Ecto neural progenitor cell (in vitro differentiated cells): ENCODE data around the gene CARM1.
"Not testable (repeated sequence)": the region's sequence is repeated elsewhere in the genome, so short reads cannot be mapped to it uniquely, and the experiment has no call there.

ENCODE experiments used
- DNase-seq: peaks from one replicate; pipeline ENCODE4 v3.0.0-alpha.2; 2018; ENCODE audit warnings: low spot score

Gene CARM1

DNA sequence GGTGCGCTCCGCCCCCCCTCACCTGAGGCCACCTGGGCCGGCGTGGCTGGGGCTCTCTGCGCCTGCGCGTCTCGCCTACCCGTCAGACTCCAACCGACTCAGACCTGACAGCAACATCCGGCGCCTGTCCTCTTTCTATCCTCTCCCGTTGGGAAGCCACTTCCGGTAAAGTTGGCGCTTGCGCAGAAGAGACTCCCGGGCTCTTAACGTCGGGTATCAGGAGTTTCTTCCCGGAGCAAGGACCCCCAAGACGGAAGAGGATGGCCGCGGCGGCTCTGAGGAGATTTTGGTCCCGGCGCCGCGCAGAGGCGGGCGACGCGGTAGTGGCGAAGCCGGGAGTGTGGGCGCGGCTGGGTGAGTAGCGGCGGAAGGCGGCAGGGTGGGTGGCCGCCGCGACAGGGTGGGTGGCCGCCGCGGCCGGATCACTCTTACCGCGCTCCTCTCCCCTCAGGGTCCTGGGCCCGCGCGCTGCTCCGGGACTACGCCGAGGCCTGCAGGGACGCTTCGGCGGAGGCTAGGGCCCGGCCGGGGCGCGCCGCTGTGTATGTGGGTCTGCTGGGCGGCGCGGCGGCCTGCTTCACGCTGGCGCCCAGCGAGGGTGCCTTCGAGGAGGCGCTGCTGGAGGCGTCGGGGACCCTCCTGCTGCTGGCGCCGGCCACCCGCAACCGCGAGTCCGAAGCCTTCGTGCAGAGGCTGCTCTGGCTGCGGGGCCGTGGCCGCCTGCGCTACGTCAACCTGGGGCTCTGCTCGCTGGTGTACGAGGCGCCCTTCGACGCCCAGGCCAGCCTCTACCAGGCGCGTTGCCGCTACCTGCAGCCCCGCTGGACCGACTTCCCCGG, 57.4 kb downstream of the CARM1 start, which contains the start of the genes TIMM29 and YIPF2:
Gene TIMM29 (plus strand): TSS at position 249 of the 839 bp plus-strand sequence. CDS start 12 bp downstream, at position 261.
Gene YIPF2 (minus strand): TSS at position 77 of the 839 bp plus-strand sequence. CDS start 229 bp downstream, outside the sequence.
- peak; percentile 96 for DNase-seq

DNA sequence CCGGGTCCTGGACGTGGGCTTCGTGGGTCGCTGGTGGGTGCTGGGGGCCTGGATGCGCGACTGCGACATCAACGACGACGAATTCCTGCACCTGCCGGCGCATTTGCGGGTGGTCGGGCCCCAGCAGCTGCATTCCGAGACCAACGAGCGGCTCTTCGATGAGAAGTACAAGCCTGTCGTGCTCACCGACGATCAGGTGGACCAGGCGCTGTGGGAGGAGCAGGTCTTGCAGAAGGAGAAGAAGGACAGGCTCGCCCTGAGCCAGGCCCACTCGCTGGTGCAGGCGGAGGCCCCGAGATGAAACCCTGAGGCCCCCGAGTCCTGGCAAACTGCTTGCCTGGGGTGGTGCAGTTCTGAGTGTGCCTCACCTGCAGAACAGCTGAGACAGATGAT, 58.0 kb downstream of the CARM1 start:
- DNase-seq: no peak

DNA sequence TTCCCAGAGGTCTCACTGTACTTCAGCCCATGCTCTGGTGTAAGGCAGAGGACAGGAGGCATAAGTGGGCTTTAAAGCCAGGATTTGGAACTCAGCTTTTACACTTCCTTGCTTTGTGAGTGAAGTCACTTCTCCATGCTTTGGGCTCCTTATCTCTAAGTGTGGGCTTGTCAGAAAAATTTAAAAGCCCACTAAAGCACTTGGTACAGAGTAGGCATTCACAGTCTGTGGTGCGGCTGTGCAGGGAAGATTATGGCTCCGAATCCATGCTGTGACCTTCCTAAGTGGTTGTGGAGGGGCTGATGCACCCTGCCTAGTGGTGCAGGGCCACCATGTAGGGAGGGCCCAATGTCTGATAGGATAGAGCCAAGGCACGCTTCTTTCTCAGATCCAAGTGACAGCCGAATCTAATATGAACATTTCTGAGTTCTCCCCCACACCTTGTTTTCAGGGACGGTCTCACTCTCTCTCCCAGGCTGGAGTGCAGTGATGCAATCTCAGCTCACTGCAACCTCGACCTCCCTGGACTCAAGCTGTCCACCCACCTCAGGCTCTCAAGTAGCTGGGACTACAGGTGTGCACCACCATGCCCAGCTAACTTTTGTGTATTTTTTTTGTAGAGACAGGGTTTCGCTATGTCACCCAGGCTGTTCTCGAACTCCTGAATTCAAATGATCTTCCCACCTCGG, 64.2 kb downstream of the CARM1 start:
- no peak for DNase-seq

DNA sequence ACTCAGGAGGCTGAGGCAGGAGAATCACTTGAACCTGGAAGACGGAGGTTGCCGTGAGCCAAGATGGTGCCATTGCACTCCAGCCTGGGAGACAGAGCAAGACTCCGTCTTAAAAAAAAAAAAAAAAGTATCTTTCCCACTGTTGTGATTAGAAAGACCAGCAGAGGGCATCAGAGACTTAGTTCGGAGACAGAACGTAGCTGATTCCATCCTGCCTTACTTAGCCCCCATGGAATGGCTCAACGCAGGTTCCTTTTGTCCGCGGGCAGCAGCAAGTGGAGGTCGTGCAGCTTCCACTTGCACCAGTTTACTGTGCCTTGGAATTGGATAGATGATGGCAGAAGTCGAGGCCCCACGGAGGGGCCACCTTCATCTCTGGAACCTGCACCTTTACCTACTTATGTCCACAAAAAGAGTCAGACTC, 65.3 kb downstream of the CARM1 start:
- DNase-seq: peak; percentile 75

DNA sequence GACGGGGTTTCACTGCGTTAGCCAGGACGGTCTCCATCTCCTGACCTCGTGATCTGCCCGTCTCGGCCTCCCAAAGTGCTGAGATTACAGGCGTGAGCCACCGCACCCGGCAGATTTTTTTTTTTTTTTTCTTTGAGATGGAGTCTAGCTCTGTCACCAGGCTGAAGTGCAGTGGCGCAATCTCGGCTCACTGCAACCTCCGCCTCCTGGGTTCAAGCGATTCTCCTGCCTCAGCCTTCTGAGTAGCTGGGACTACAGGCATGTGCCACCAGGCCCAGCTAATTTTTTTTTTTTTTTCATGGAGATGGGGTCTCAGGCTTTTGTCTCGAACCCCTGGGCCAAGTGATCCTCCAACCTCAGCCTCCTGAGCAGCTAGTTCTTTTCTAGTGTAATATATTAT, 70.3 kb downstream of the CARM1 start:
- not testable (repeated sequence) for DNase-seq

DNA sequence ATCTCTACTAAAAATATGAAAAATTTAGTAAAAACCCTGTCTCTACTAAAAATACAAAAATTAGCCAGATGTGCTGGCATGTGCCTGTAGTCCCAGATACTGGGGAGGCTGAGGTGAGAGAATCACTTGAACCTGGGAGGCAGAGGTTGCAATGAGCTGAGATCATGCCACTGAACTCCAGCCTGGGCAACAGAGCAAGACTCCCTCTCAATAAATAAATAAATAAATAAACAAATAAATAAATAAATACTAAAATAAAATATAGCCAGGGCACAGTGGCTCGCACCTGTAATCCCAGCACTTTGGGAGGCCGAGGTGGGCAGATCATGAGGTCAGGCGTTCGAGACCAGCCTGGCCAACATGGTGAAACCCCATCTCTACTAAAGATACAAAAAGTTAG, 72.1 kb downstream of the CARM1 start:
- not testable (repeated sequence) for DNase-seq

DNA sequence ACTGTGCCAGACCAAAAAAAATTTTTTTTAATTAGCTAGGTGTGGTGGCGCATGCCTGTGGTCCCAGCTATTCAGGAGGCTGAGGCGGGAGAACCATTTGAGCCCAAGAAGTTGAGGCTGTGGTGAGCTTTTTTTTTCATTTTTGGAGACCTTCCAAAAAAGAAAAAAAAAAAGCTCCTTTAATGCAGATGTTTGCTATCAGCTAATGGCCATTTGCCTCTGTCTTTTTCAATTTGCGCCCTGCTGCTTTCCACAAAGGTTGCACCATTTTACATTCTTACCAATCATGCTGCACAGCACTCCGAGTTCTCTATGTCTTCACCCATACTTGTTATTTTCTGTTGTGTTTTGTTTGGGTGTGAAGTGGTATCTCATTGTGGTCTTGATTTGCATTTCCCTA, 73.9 kb downstream of the CARM1 start:
- no peak for DNase-seq

DNA sequence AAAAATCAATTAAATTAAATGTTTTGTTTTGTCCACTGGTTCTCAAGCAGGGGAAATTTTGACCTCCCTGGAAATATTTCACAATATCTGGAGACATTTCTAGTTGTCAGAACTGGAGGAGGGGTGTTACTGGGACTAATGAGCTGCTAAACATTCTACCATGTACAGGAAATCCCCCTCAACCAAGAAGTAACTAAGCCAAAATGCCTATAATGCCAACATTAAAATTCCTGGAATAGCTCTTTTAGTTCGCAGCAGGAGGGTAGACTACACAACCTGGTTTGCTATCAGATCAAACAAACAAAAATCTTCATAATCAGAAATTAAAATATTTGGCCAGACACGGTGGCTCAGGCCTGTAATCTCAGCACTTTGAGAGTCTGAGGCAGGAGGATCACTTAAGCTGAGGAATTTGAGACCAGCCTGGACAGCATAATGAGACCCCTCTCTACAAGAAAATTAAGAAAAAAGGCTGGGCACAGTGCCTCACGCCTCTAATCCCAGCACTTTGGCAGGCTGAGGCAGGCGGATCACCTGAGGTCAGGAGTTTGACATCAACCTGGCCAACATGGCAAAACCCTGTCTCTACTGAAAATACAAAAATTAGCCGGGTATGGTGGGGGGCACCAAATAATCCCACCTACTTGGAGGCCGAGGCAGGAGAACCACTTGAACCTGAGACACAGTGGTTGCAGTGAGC, 75.8 kb downstream of the CARM1 start:
- DNase-seq: no peak

DNA sequence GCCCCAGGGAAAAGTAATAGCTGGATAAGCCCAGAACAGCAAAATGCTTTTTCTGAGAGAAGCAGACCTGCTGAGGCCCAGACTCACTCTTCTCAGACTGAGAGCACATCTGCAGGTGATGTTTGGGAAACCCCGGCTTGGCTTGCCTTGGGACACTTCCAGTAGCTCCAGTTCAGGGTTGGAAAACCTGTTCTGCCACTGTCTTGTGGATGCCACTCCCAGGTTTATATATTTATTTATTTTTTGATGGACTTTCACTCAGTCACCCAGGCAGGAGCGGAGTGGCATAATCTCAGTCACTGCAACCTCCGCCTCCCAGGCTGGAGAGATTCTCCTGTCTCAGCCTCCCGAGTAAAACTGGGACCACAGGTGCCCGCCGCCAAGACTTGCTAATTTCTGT, 81.5 kb downstream of the CARM1 start:
- no peak for DNase-seq

DNA sequence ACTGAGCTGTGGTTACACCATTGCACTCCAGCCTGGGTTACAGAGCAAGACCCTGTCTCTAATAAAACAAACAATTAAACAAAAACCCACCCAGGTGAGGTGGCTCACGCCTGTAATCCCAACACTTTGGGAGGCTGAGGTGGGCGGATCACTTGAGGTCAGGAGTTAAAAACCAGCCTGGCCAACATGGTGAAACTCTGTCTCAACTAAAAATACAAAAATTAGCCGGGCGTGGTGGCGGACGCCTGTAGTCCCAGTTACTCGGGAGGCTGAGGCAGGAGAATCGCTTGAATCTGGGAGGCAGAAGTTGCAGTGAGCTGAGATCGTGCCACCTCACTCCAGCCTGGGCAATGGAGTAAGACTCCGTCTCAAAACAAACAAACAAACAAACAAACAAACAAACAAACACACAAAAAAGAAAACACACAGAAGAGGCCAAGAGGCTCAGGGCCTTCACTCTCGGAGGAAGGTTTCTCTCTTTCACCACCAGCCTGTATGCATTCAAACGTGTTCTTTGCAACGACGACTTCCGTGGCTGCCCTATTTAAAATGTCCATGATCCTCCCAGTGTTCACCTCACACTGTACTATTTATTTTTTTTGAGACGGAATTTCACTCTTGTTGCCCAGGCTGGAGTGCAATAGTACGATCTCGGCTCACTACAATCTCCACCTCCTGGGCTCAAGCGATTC, 88.1 kb downstream of the CARM1 start:
- DNase-seq: not testable (repeated sequence)

DNA sequence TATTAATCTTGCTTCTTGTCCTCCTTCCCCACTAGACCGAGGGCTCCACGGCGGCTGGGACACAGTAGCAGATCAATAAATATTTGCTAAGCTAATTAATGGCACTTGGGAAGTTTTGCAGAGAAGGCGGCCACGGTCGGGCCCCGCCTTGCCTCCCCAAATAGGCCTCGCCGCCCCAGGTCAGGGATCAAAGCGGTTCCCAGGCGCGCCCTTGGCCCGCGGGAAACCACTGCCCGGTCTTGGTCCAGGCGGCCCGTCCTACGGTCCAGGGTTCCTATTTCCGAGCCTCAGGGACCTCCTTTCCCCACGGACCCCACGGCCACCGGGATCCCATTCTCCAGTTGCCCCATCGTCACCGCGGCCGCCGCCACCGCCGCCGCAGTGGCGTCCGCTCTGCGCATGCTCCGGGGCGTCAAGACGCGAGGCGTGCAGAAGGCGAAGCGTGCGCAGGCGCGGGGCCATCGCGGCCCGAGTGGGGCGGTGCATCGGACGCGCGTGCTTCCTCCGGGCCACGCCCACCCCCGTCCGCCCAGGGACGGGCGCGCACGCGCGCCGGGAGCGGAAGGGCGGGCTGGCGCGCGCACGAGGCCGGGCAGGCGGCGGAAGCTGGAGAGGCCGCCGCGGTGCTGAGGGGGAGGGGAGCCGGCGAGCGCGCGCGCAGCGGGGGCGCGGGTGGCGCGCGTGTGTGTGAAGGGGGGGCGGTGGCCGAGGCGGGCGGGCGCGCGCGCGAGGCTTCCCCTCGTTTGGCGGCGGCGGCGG, 89.1 kb downstream of the CARM1 start, which contains the start of gene SMARCA4:
Gene SMARCA4 (plus strand): TSS at position 717 of the 759 bp plus-strand sequence. CDS start 23,122 bp downstream, outside the sequence.
- DNase-seq: peak; percentile 99

DNA sequence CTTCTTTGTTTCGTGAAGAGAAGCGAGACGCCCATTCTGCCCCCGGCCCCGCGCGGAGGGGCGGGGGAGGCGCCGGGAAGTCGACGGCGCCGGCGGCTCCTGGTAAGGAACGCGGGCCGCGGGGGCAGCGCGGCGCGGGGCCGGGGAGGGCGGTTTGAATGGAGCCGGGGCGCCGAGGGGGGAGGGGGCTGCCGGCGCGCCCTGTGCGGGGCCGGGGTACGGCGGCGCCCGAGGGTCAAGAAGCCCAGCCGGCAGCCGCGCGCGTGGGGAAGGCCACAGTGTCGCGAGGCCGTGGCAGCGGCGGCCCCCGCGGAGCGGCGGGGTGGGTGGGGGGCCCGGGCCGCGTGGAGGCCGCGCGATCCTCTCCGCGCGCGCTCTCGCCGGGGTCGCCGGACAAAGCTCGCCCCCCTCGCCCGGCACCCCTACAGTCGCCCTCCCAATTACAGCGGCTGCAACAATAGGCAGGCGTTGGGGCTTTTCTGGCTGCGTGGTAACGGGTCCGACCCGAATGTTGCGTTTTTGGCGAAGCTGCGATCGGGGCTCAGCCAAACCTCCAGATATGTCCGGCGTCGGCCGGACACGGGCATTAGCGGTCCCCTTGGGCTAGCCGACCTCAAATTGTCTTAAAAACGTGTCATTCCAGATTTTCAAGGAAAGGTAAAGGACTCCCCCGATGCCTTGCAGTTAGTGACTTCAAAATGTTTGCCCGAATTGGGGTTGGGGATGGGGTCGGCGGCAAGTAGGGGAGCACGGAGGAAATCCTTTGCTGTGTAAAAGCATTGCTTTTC, 89.9 kb downstream of the CARM1 start:
- DNase-seq: peak; percentile 72

DNA sequence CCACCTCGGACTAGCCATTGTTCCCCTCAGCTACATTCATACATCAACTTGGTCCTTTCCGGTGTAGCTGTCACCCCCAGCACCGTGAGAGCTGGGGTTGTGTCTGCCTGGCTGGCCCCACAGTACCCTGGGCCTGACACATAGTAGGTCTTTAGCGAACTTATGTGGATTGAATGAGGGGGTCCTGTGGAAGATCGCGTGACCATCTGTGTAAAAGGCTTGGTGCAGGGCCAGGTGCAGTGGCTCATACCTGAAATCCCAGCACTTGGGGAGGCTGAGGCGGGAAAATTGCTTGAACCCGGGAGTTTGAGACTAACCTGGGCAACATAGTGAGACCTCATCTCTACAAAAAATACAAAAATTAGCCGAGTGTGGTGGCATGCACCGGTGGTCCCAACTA, 91.5 kb downstream of the CARM1 start:
- no peak for DNase-seq

DNA sequence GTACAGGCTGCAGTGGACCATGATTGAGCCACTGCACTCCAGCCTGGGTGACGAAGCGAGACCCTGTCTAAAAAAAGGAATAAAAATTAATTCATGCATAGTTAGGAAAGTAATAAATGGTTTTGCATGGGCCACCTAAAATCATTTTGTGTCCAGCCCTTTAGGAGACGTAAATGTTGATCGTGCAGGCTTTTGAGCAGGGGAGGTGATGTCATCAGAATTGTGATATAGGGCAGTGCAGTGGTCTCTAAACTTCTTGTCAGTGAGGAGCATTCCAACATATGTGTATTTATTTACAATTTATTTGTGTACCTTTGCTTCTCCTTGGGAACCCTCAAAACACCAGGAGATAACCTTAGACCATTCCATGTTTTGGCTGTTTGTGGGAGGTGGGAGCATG, 92.5 kb downstream of the CARM1 start:
- DNase-seq: no peak

DNA sequence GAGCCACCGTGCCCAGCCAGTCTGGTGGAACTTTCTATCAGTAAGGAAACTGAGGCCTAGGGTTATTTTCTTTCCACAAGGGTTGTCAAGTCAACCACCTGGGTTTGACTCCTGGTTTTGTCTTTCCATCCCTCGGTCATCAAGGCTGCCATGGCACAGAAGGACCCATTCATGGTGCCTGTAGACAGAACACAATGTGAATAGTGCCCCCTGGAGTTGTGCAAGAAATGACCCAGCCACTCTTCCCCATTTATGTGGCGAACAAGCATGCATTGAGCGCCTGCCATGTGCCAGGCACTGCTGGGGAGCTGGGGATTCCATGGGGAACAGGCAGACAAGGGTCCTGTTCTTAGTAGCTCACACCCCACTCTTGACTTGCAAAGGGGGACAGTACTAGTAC, 93.5 kb downstream of the CARM1 start:
- DNase-seq: no peak

DNA sequence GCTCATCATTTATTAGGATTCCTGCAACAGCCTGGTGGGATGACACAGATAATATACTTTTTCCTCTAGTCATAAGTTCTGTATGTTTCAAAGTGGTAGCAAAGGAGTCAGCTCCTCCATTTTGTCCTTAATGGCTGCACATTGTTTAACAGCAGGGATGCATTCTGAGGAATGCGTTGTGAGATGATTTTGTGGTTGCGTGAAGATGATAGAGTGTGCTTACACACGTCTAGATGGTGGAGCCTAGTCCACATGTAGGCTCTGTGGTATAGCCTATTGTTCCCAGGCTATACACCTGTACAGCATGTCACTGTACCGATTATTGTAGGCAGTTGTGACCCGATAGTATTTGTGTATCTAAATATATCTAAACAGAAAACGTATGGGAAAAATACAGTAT, 94.0 kb downstream of the CARM1 start:
- no peak for DNase-seq

DNA sequence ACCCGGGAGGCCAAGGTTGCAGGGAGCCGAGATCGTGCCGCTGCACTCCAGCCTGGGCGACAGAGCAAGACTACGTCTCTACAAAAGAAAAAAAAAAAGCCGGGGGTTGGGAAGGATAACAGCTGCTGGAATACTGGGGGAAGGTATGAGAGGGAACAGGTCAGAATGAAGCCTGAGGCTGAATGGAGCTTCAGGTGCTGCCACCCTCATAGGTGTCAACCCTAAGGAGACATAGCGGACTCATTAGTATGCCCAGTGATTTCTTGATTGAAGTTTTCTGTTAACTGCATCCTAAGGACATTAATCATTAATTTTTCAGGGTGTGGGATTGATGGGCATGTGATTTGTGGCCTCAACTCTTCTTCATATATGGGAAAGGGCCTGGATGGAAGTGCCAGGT, 95.5 kb downstream of the CARM1 start:
- DNase-seq: no peak

DNA sequence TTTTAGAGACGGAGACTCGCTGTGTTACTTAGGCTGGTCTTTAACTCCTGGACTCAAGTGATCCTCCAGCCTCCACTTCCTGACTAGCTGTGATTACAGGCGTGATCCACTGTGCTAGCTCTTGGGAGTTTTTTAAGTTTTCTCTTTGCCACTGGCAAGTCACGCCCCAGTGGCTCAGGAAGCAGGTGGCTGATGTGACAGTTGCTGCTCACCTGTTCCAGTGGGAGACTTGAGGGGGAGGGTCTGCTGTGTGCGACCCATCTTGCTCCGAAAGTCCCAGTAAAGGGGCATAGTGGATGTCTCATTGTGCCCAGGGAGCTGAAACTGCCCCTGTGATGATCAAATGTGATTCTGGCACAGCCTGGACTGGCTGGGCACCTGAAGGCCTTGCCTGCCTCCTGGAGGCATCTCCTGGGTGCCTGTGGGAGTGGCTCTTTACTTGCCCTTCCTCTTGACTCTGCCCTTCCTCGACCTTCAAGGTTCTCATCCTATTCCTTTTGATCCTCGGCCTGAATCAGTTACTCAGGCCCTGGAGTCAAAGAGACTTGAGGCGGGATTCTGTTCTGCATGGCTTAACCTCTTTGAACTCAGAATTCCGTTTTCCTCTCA, 97.3 kb downstream of the CARM1 start:
- DNase-seq: no peak

DNA sequence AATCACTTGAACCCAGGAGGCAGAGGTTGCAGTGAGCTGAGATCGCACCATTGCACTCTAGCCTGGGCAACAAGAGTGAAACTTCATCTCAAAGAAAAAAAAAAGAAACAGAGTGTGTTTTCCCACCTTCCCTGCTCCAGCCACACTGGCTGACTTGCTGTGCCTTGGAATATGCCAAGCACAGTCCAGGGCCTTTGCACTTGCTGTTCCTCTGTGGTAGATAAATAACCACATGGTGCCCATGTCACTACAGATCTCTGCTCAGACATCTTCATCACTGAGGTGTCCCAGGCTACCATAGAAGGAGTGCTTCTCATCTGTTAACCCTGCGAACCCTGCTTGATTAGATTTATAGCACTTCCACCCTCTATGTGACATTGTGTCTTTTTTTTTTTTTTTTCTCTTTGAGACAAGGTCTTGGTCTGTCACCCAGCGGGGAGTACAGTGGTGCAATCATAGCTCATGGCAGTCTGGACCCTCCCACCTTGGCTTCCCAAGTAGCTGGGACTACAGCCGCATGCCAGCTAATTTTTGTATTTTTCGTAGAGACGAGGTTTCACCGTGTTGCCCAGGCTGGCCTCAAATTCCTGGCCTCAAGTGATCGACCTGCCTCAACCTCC, 99.9 kb downstream of the CARM1 start:
- DNase-seq: no peak
